ENCODE data around the gene SH3RF2. TPM values are rescaled to one million over a fixed set of nuclear protein-coding genes. Genes with fewer than 3 reads are reported as not detected.

SH3RF2 gene
- total RNA-seq, 1 experiment from 2014 or later: 0.77 TPM

DNA sequence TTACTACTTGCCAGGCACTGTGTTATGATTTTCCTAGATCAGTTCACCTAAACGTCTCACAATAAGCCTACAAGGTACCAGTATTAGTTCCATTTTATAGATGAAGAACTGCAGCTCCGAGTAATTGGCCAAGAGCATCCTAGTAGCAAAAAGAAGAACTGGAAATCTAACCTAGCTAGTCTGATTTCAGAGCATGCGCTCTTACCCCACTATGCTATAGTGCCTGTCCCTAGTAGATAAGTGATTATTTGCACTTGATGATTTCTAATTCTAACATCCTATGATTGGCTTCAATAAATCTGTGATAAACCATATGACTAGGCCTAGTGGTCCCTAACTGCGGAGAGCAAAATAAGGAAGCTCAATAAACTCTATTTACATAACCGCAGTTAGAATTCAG is 176.1 kb downstream of the SH3RF2 start:
- in situ Hi-C loops (cut with HindIII; ENCODE audit: low pct_unique_long_range_greater_than_20kb, low sequenced_read_pairs): no loop called here
- DNase-seq (ENCODE audit: low read depth, low spot score): no peak

Other genes starting within 250 kb of the SH3RF2 start
- gene PRELID2, start 101.2 kb upstream of the SH3RF2 start, total RNA-seq (2014; rRNA removed; shearing (Covaris generic)): 19.1 and 22.6 TPM in 2 replicates
- gene GRXCR2, start 63.6 kb upstream of the SH3RF2 start, total RNA-seq (2014; rRNA removed; shearing (Covaris generic)): not detected in 2 replicates
- not detected in 2 replicates for gene PLAC8L1, start 169.0 kb downstream of the SH3RF2 start, total RNA-seq (2014; rRNA removed; shearing (Covaris generic))
- 168 and 177 TPM in 2 replicates for gene LARS1, start 246.1 kb downstream of the SH3RF2 start, total RNA-seq (2014; rRNA removed; shearing (Covaris generic))

Measured in SK-MEL-5 (cell line).